GM21529 (cell line): ENCODE measurements around the gene PHF19.

Source experiments
- ATAC-seq: cut with Tn5 transposase; IDR thresholded peaks from one replicate; pipeline ENCODE4 v1.9.1; 2021; ENCODE audit not compliant: unreplicated experiment

Gene PHF19

GRCh38 chr9:120876842-120877240, at the start of gene PHF19:
PHF19 (minus strand) TSS chr9:120877188; CDS start chr9:120874741, 2,447 bp downstream.
- peak; percentile 8 for ATAC-seq

- peak; percentile 14 for ATAC-seq
These were observed 49.5 kb upstream of the PHF19 start, which contains the start of gene TRAF1 for GRCh38 chr9:120926397-120926928. TRAF1 (minus strand) TSS chr9:120926796; CDS start chr9:120926075, 721 bp downstream.

- ATAC-seq: peak; percentile 41
These were observed 48.8 kb upstream of the PHF19 start for GRCh38 chr9:120925535-120926396.

GRCh38 chr9:120924698-120925534, 47.9 kb upstream of the PHF19 start:
- ATAC-seq: no peak

GRCh38 chr9:120923620-120924328, 46.8 kb upstream of the PHF19 start:
- no peak for ATAC-seq

- no peak for ATAC-seq
These were observed 45.6 kb upstream of the PHF19 start for GRCh38 chr9:120922404-120923195.

- peak; percentile 16 for ATAC-seq
These were observed 44.7 kb upstream of the PHF19 start for GRCh38 chr9:120921661-120922181.

GRCh38 chr9:120920806-120921178, 43.8 kb upstream of the PHF19 start:
- ATAC-seq: no peak

- no peak for ATAC-seq
These were observed 43.1 kb upstream of the PHF19 start for GRCh38 chr9:120919843-120920805.

- no peak for ATAC-seq
These were observed 42.2 kb upstream of the PHF19 start for GRCh38 chr9:120918931-120919842.

- no peak for ATAC-seq
These were observed 41.2 kb upstream of the PHF19 start for GRCh38 chr9:120917929-120918762.

- no peak for ATAC-seq
These were observed 40.2 kb upstream of the PHF19 start for GRCh38 chr9:120916991-120917880.

GRCh38 chr9:120916588-120916987, 39.6 kb upstream of the PHF19 start:
- no peak for ATAC-seq

GRCh38 chr9:120915854-120916470, 39.0 kb upstream of the PHF19 start:
- no peak for ATAC-seq

- no peak for ATAC-seq
These were observed 38.0 kb upstream of the PHF19 start for GRCh38 chr9:120914953-120915352.
